MM.1S (cell line): ENCODE results near the gene POFUT1.

Experiments
- CTCF ChIP-seq: fragments of 300-600 bp; sonication (generic); IDR thresholded peaks from 2 replicates; pipeline ENCODE4 v1.5.1; 2016; ENCODE audit warnings: antibody characterized with exemption, low read length, mixed read lengths
- EZH2 ChIP-seq: fragments of 300-600 bp; sonication (generic); optimal IDR thresholded peaks from 2 replicates; pipeline ENCODE3; 2017; ENCODE audit warnings: low read depth, mild to moderate bottlenecking, antibody characterized with exemption, low read length, mixed read lengths
- EZH2phosphoT487 ChIP-seq: fragments of 300-600 bp; sonication (generic); IDR thresholded peaks from 2 replicates; pipeline ENCODE4 v1.6.1; 2018; ENCODE audit warnings: antibody characterized with exemption, low read length

GRCh38 chr20:32159766-32160221, 47.9 kb upstream of the POFUT1 start:
- TF ChIP-seq CTCF, result no peak
- no peak for TF ChIP-seq EZH2
- no peak for TF ChIP-seq EZH2phosphoT487
